A549 (cell line): ENCODE results near the gene CTSH. TPM values are rescaled to one million over a fixed set of nuclear protein-coding genes. Genes with fewer than 3 reads are reported as not detected.

Experiments
- ATAC-seq, 2 experiments: fragments of 200-7000 bp in 1 of 2; fragments of >200 bp in 1 of 2; cut with Nextera tagmentation in 1 of 2; cut with Tn5 transposase in 1 of 2; 3 replicates each; pipeline versions ENCODE4 v1.8.0 to v1.9.1; 2018 to 2020; ENCODE audit warnings: mild to moderate bottlenecking in 1 of 2, moderate library complexity in 1 of 2
- CTCF ChIA-PET: fragments of 300-600 bp; sonication (Branson Sonifier 250); formaldehyde crosslinking; extraction: SDS; loops from one replicate; lab custom pipeline; 2021; ENCODE audit warnings: antibody characterized with exemption, inconsistent platforms; lab: Yijun Ruan, JAX
- POLR2A ChIA-PET: fragments of 350-600 bp; formaldehyde crosslinking; extraction: SDS; loops from one replicate; lab custom pipeline; 2021; ENCODE audit warnings: antibody characterized with exemption, inconsistent platforms; lab: Yijun Ruan, JAX
- DNase-seq, 2 experiments: peaks; one replicate each; pipeline versions ENCODE4 v3.0.0 to v3.0.0-alpha.2; 2011 to 2016; ENCODE audit warnings: low read depth in 1 of 2, low spot score in 1 of 2
- FAIRE-seq: peaks from 2 replicates; lab custom pipeline; 2011; peaks lifted over from hg19 to GRCh38; lab: Jason Lieb, UNC
- H3K27ac ChIP-seq, 2 experiments: fragments of >200 bp; sonication (Bioruptor Twin); formaldehyde crosslinking; 3 replicates each; pipeline ENCODE4 v1.5.1; 2016 to 2017
- H3K4me1 ChIP-seq: fragments of >200 bp; sonication (Bioruptor Twin); formaldehyde crosslinking; 3 replicates; pipeline ENCODE4 v1.6.1; 2016
- H3K4me2 ChIP-seq: fragments of >200 bp; sonication (Bioruptor Twin); formaldehyde crosslinking; 3 replicates; pipeline ENCODE4 v1.6.1; 2016
- H3K4me3 ChIP-seq: fragments of >200 bp; sonication (Bioruptor Twin); formaldehyde crosslinking; 3 replicates; pipeline ENCODE4 v1.5.1; 2016
- H3K9me3 ChIP-seq: fragments of >200 bp; sonication (Bioruptor Twin); formaldehyde crosslinking; 3 replicates; pipeline ENCODE4 v1.6.1; 2016
- ATOH8 ChIP-seq: fragments of 250-450 bp; sonication (Bioruptor Pico); IDR thresholded peaks from 2 replicates; pipeline ENCODE4 v1.5.0; 2020; ENCODE audit warnings: low read depth, mild to moderate bottlenecking, moderate library complexity
- CBX8 ChIP-seq: fragments of 200-600 bp; sonication (generic); IDR thresholded peaks from 2 replicates; pipeline ENCODE4 v1.6.1; 2016
- CHD4 ChIP-seq: fragments of 200-600 bp; sonication (generic); IDR thresholded peaks from 2 replicates; pipeline ENCODE4 v1.6.1; 2016; ENCODE audit warnings: antibody characterized with exemption, mild to moderate bottlenecking, borderline replicate concordance
- CTCF ChIP-seq: fragments of >200 bp; sonication (Bioruptor Twin); formaldehyde crosslinking; IDR thresholded peaks from 3 replicates; pipeline ENCODE4 v1.5.1; 2016
- EHF ChIP-seq: fragments of 250-450 bp; sonication (Bioruptor Pico); IDR thresholded peaks from 2 replicates; pipeline ENCODE4 v1.5.0; 2020; ENCODE audit warnings: mild to moderate bottlenecking
- EP300 ChIP-seq, 2 experiments: fragments of >200 bp; sonication (Bioruptor Twin); formaldehyde crosslinking; IDR thresholded peaks; 2 replicates in 1 of 2; 3 replicates in 1 of 2; pipeline ENCODE4 v1.6.1; 2016 to 2017
- GATA3 ChIP-seq: IDR thresholded peaks from 2 replicates; pipeline ENCODE4 v1.6.1; 2012; ENCODE audit warnings: borderline replicate concordance
- HEYL ChIP-seq: fragments of 250-450 bp; sonication (Bioruptor Pico); IDR thresholded peaks from 2 replicates; pipeline ENCODE4 v1.8.0; 2021; ENCODE audit warnings: mild to moderate bottlenecking, moderate library complexity
- MAZ ChIP-seq: fragments of 150-350 bp; IDR thresholded peaks from 2 replicates; pipeline ENCODE4 v1.6.1; 2014; ENCODE audit warnings: antibody characterized with exemption, low read depth, low read length, borderline replicate concordance
- POLR2AphosphoS2 ChIP-seq: conservative IDR thresholded peaks from 2 replicates; pipeline ENCODE4 v1.6.1; 2012; ENCODE audit warnings: low read length, improper control_type of control experiment, inconsistent platforms
- RARB ChIP-seq: fragments of 250-450 bp; sonication (Bioruptor Pico); IDR thresholded peaks from 2 replicates; pipeline ENCODE4 v1.8.0; 2021; ENCODE audit warnings: mild to moderate bottlenecking, moderate library complexity
- REST ChIP-seq: fragments of 200-600 bp; sonication (generic); IDR thresholded peaks from 2 replicates; pipeline ENCODE4 v1.6.1; 2016; ENCODE audit warnings: antibody characterized with exemption, mild to moderate bottlenecking, moderate library complexity
- SMC3 ChIP-seq: fragments of >200 bp; sonication (Bioruptor Twin); formaldehyde crosslinking; IDR thresholded peaks from 3 replicates; pipeline ENCODE4 v1.6.1; 2018; ENCODE audit warnings: inconsistent platforms
- SREBF2 ChIP-seq: fragments of 450-650 bp; IDR thresholded peaks from 2 replicates; pipeline ENCODE4 v1.6.1; 2014; ENCODE audit warnings: mild to moderate bottlenecking, moderate library complexity
- TP53 ChIP-seq: fragments of 250-450 bp; sonication (Bioruptor Pico); IDR thresholded peaks from 2 replicates; pipeline ENCODE4 v1.5.0; 2021; ENCODE audit warnings: mild to moderate bottlenecking, moderate library complexity
- USF2 ChIP-seq: fragments of 450-650 bp; IDR thresholded peaks from 2 replicates; pipeline ENCODE4 v1.6.1; 2014; ENCODE audit warnings: antibody characterized with exemption
- ZC3H11A ChIP-seq: fragments of 450-650 bp; IDR thresholded peaks from 2 replicates; pipeline ENCODE4 v1.6.1; 2014; ENCODE audit warnings: antibody characterized with exemption, mild to moderate bottlenecking
- WGBS: methylation state at CpG from one replicate; pipeline ENCODE4 v1.1.6; 2017; ENCODE audit errors: missing lambda C conversion rate; 5-methylcytosine and 5-hydroxymethylcytosine counted together
- polyA plus RNA-seq, 4 experiments: library from polyadenylated mRNA; depleted of rRNA in 3 of 4; stranded (reverse); fragments of >200 nt; fragmentation: RNase III in 1 of 4; extraction: RNeasy Plus Mini Kit Qiagen cat#74134 plus additional on column Dnase treatment in 1 of 4; gene quantifications; 2 replicates in 3 of 4; 3 replicates in 1 of 4; pipeline ENCODE4 v1.2.3, GENCODE V29; 2011 to 2017
- TF ChIP-seq, protein P1 (sequence below): IDR thresholded peaks from 2 replicates; pipeline ENCODE4 v1.6.1; 2012
- TF ChIP-seq, protein P2 (sequence below): fragments of >200 bp; sonication (Bioruptor Twin); formaldehyde crosslinking; IDR thresholded peaks from 2 replicates; pipeline ENCODE4 v1.6.1; 2016

The CTSH gene
- polyA plus RNA-seq, 2 of the 4 experiments (the other 2 are of a cell fraction), result 25.2 to 33.3 TPM

DNA sequence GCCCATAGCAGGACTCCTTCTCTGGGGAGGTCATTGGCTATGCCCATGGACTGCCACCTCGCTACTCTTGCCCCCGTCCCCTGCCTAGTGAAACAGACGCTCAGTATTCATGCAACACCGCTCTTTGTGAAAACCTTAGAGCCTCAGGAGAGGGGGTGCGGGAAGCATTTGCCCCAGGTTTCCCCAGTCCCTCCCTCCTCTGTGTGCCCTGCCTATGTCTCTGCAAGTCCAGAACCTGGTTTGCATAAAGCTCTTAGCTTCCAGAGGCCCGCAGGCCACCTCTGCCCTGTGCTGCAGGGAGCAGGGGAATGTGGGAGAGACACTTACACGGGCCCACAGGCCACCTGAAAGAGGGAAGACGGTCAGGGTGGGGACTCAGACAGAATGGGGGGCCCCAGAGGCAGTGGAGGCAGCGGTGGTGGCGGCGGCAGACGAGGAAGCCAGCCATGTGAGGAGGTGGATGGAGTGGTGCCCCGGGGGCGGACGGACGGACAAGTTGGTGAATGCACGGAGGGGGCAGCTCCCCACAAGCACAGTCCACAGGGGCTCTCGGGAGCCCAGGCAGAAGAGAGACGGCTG lies 33.8 kb upstream of the CTSH start:
- TF ChIP-seq ZC3H11A (no peak), EHF (CRISPR knock-in tag) (no peak), RARB (CRISPR knock-in tag) (no peak), EP300 (IDR thresholded peaks at IDR 0.05) (no peak), CBX8 (no peak), SREBF2 (no peak), CHD4 (no peak), HEYL (no peak), SMC3 (no peak), MAZ (no peak), TP53 (CRISPR knock-in tag) (no peak), GATA3 (no peak), REST (no peak), CTCF (no peak), POLR2AphosphoS2 (no peak), ATOH8 (no peak), USF2 (no peak)
- TF ChIP-seq, protein P1, sequence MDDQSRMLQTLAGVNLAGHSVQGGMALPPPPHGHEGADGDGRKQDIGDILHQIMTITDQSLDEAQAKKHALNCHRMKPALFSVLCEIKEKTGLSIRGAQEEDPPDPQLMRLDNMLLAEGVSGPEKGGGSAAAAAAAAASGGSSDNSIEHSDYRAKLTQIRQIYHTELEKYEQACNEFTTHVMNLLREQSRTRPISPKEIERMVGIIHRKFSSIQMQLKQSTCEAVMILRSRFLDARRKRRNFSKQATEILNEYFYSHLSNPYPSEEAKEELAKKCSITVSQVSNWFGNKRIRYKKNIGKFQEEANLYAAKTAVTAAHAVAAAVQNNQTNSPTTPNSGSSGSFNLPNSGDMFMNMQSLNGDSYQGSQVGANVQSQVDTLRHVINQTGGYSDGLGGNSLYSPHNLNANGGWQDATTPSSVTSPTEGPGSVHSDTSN, result no peak
- TF ChIP-seq, protein P2, sequence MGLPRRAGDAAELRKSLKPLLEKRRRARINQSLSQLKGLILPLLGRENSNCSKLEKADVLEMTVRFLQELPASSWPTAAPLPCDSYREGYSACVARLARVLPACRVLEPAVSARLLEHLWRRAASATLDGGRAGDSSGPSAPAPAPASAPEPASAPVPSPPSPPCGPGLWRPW, result no peak
- CTCF ChIA-PET, result interaction anchor here (0.8 to 11.0 kb wide), 21 partner anchors 9 to 989 kb away, joined by 3 to 128 read pairs (median 13); partner anchors contain the start of genes ADAMTS7 and CTSH
- DNase-seq (no peak), ATAC-seq (no peak), FAIRE-seq (no peak)
- Histone ChIP-seq H3K27ac (peak overlapping the region in 1 of 2 experiments; percentile 80; a peak in 4 of 6 replicates), H3K4me3 (no peak overlapping the region), H3K4me2 (no peak overlapping the region), H3K4me1 (peaks cover 5% of the 10 kb centered on the region; the same call in 2 of the 3 replicates), H3K9me3 (no peaks in the 10 kb centered on the region)
- 86% methylated on average over 19 of the region's 19 CpGs for WGBS
- POLR2A ChIA-PET, result no interaction called here
